Sciatic nerve (tissue), 2 donors: Measurements from ENCODE around the gene USP6. TPM values are rescaled to one million over a fixed set of nuclear protein-coding genes. Genes with fewer than 3 reads are reported as not detected.
A peak's percentile ranks its signal among the peaks of the same experiment; 100 is the strongest.
"Not testable (repeated sequence)": the region's sequence is repeated elsewhere in the genome, so short reads cannot be mapped to it uniquely, and the experiment has no call there.

Source experiments
- ATAC-seq: fragments of 200-7000 bp; cut with Tn5 transposase; one replicate; pipeline ENCODE4 v1.9.1; 2020; ENCODE audit warnings: mild to moderate bottlenecking, moderate library complexity
- DNase-seq: peaks from one replicate; pipeline ENCODE4 v3.0.0-alpha.2; 2020; ENCODE audit warnings: low spot score
- intact Hi-C: fragments of 100-400 bp; cut with DNase I; formaldehyde crosslinking; loops from one replicate; pipeline ENCODE4 v1.14.2; 2022
- total RNA-seq: library from RNA; stranded (reverse); fragmentation: NEBNext Ultra II Directional; extraction: Animal tissue kit (Norgen Biotek cat#: 25700); gene quantifications from one replicate; pipeline ENCODE4 v1.2.1, GENCODE V29; 2021
- donor health status: DM: no; HTN: no; CAD: no.
- donor health status: DM: no; HTN: no; CAD: no.

The USP6 gene
- total RNA-seq, 1 donor from 2014 or later = 0.31 TPM

- intact Hi-C loops, ATAC-seq: not testable (repeated sequence)
- peak; percentile 33 for DNase-seq
Measured at GRCh38 chr17:5132503-5133225, 16.8 kb downstream of the USP6 start.

- no peak for ATAC-seq
- intact Hi-C loops = no loop called here
- peak; percentile 35 for DNase-seq
Measured at GRCh38 chr17:5133311-5133710, 17.5 kb downstream of the USP6 start.

- ATAC-seq, intact Hi-C loops: not testable (repeated sequence)
- DNase-seq = peak; percentile 35
Measured at GRCh38 chr17:5133961-5134360, 18.1 kb downstream of the USP6 start.

GRCh38 chr17:5134571-5134970 is 18.7 kb downstream of the USP6 start:
- intact Hi-C loops, ATAC-seq: not testable (repeated sequence)
- DNase-seq = peak; percentile 18

GRCh38 chr17:5135131-5135712 is 19.4 kb downstream of the USP6 start:
- DNase-seq, intact Hi-C loops, ATAC-seq: not testable (repeated sequence)

GRCh38 chr17:5135726-5136579 is 20.1 kb downstream of the USP6 start:
- ATAC-seq (no peak), DNase-seq (peak; percentile 48)
- intact Hi-C loops = no loop called here

GRCh38 chr17:5136580-5137412 is 21.0 kb downstream of the USP6 start:
- ATAC-seq, intact Hi-C loops: not testable (repeated sequence)
- DNase-seq = peak; percentile 43

- DNase-seq = peak; percentile 43
- intact Hi-C loops, ATAC-seq: not testable (repeated sequence)
Measured at GRCh38 chr17:5137511-5138197, 21.8 kb downstream of the USP6 start.

GRCh38 chr17:5138198-5138544 is 22.3 kb downstream of the USP6 start:
- intact Hi-C loops, ATAC-seq: not testable (repeated sequence)

GRCh38 chr17:5138616-5139457 is 23.0 kb downstream of the USP6 start:
- intact Hi-C loops = no loop called here
- no peak for ATAC-seq
- DNase-seq = no peak

More at GRCh38 chr17:5138198-5138544, 22.3 kb downstream of the USP6 start:
- DNase-seq = not testable (repeated sequence)

GRCh38 chr17:5139458-5139732 is 23.6 kb downstream of the USP6 start:
- ATAC-seq (no peak), DNase-seq (no peak)
- intact Hi-C loops = no loop called here

- intact Hi-C loops, DNase-seq, ATAC-seq: not testable (repeated sequence)
Measured at GRCh38 chr17:5142877-5143276, 27.0 kb downstream of the USP6 start.

- DNase-seq, intact Hi-C loops, ATAC-seq: not testable (repeated sequence)
Measured at GRCh38 chr17:5146122-5146521, 30.3 kb downstream of the USP6 start.

- ATAC-seq, DNase-seq, intact Hi-C loops: not testable (repeated sequence)
Measured at GRCh38 chr17:5160702-5161101, 44.9 kb downstream of the USP6 start.

- DNase-seq, intact Hi-C loops, ATAC-seq: not testable (repeated sequence)
Measured at GRCh38 chr17:5161793-5162192, 46.0 kb downstream of the USP6 start.

- intact Hi-C loops = no loop called here
- ATAC-seq = no peak
- no peak for DNase-seq
Measured at GRCh38 chr17:5164436-5164835, 48.6 kb downstream of the USP6 start.

GRCh38 chr17:5165791-5166564 is 50.1 kb downstream of the USP6 start:
- intact Hi-C loops, ATAC-seq, DNase-seq: not testable (repeated sequence)
